Tongue (tissue), 3 donors: ENCODE data around the gene PFKFB4. TPM values are rescaled to one million over a fixed set of nuclear protein-coding genes. Genes with fewer than 3 reads are reported as not detected.
A peak's percentile ranks its signal among the peaks of the same experiment; 100 is the strongest.
"Not testable (repeated sequence)": the region's sequence is repeated elsewhere in the genome, so short reads cannot be mapped to it uniquely, and the experiment has no call there.

Source experiments
- DNase-seq: peaks from one replicate; pipeline ENCODE4 v3.0.0-alpha.2; 2015
- small RNA-seq: library from RNA; depleted of rRNA; stranded (forward); fragments of <200 nt; gene quantifications from one replicate; pipeline ENCODE3, GENCODE V24; 2014; ENCODE audit warnings: low replicate concordance
- total RNA-seq: library from RNA; depleted of rRNA; stranded (reverse); fragments of >200 nt; gene quantifications from one replicate; pipeline ENCODE4 v1.2.3, GENCODE V29; 2014

Gene PFKFB4
- total RNA-seq, 1 donor from 2014 or later, result 9.4 TPM

DNA sequence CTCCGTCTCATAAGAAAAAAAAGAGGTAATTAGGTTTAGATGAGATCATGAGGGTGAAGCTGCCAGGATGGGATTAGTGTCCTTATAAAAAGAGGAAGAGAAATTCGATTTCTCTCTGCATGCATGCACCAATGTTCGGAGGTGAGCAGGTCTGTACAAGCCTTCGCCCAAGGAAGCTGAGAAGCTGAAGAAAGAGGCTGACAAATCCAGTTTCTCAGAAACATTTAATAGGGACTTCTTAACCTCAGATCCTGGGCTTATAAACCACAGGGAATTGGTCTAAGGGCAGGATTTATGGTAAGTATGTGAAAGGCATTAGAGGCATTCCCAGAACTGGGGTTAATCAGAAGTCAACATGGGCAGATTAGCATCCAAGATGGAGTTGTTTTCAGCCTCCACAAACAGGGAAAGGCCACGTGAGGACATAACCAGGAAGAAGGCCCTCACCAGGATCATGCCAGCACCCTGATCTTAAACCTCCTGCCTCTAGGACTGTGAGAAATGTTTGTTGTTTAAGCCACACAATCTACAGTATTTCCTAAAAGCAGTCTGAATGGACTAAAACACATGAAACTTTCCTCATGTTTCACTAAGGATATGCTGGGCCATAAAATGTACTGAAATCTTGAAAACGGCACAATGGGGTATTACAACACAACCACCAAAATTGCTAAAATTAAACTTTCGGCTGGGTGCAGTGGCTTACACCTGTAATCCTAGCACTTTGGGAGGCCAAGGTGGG is 64.0 kb downstream of the PFKFB4 start:
- peak; percentile 57 for DNase-seq

- DNase-seq, result no peak
These were observed 69.7 kb downstream of the PFKFB4 start for GRCh38 chr3:48486952-48487351.

- DNase-seq, result not testable (repeated sequence)
These were observed 73.8 kb downstream of the PFKFB4 start for GRCh38 chr3:48482822-48483221.

DNA sequence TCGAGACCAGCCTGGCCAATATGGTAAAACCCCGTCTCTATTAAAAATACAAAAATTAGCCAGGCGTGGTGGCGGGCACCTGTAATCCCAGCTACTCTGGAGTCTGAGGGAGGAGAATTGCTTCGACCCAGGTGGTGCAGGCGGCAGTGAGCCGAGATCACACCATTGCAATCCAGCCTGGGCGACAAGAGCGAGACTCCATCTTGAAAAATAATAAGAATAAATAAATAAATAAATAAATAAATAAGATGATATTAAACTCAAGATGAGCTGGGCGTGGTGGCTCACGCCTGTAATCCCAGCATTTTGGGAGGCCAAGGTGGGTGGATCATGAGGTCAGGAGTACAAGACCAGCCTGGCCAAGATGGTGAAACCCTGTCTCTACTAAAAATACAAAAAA is 75.7 kb downstream of the PFKFB4 start:
- not testable (repeated sequence) for DNase-seq

- DNase-seq, result no peak
These were observed 77.7 kb downstream of the PFKFB4 start for GRCh38 chr3:48478626-48479555.

DNA sequence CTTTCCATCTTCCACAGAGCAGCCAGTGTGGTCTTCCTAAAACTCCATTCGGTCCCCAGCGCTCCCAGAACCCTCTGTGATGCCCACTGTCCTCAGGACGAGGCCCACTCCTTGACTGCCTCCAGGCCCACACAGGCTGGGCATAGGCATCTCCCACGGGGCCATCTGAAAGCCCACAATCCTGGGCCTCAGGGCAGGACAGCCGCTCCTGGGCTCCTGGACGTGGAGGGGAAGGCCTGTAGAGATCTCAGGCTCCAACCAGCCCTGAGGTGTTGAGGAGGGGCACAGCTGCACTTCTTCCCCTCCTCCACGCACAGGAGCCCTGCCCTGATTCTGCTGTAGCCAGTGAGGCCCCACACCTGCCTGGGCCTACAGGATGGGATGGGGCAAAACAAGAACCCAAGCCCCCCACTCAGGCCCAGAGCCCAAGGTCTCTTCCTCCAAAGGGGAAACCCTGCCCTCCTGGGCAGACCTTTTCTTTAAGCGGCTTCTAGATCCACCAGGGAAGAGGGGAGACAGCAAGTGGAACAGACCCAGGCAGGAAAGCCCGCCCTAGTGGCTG is 78.6 kb downstream of the PFKFB4 start:
- DNase-seq, result no peak

- no peak for DNase-seq
These were observed 80.1 kb downstream of the PFKFB4 start for GRCh38 chr3:48476426-48477053.

DNA sequence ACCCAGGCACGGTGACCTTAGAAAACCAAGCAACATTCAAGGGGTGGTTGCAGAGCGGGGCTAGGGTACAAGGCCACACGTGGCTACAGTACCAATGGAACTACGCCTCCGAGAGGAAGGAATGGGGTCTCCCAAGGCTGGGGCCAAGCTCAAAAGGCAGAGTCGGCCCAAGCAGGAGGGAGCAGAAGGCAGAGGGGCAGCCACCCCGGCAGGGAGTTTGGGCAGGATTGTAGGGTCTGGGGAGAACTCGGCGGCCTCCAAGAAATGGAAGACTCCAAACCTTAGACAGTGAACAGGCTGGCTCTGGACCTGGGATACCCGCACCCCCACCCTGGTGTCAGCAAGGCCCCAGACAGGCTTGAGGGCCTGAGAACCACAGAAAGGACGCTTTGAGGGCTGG is 81.4 kb downstream of the PFKFB4 start:
- DNase-seq, result no peak

- DNase-seq, result no peak
These were observed 82.0 kb downstream of the PFKFB4 start for GRCh38 chr3:48474619-48475018.

DNA sequence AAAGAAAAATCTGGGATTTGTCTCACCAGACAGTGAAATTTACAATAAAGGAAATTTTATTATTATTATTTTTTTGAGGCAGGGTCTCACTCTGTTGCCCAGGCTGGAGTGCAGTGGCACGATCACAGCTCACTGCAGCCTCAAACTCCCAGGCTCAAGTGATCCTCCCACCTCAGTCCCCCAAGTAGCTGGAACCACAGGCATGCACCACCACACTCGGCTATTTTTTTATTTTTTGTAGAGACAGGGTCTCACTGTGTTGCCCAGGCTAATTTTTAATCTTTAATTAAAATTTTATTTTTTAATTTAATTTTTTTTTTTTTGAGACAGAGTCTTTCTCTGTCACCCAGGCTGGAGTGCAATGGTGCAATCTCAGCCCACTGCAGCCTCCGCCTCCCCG is 82.6 kb downstream of the PFKFB4 start:
- DNase-seq, result not testable (repeated sequence)

DNA sequence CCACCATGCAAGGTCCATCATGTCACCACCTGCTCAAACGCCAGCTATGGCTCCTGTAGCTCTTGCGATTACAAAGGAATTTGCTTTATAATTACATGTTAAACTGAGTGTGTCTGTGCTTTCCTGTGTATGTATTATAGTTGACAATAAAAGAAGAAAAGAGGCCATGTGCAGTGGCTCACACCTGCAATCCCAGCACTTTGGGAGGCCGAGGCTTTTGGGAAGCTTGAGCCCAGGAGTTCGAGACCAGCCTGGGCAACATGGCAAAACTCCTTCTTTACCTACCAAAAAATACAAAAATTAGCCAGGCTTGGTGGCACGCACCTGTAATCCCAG is 83.0 kb downstream of the PFKFB4 start:
- no peak for DNase-seq

DNA sequence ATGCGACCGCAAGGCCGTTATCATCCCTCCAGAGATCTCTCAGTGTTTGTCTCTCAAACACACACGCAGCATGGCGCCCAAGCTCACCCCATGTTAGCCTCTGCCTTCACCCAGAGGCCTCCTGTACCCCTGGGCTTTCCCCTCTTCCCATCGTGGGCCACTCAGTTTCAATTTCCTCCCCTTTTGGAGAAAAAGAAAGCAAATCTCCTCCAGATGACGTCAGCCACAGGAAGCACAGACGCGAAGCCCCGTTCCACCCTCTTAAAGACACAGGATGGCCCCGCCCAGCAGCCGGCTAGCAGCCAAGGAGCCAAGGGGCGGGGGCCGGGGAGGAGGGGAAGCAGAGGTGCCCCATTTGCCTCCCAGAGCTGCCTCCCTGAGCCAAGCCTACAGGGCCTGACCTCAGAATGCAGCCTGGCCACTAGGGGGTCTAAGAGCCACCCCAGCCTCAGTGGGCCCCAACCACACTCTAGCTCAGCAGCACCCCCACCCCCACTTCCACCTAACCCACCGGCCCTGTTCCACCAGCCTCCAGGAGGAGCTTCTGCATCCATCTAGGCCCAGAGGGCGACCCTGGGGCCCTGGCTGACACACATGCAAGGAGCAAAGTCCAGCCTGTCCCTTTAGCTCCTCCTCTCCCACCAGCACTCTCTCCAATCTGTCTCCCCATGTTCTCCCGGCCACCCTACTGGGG is 83.5 kb downstream of the PFKFB4 start:
- peak; percentile 96 for DNase-seq

DNA sequence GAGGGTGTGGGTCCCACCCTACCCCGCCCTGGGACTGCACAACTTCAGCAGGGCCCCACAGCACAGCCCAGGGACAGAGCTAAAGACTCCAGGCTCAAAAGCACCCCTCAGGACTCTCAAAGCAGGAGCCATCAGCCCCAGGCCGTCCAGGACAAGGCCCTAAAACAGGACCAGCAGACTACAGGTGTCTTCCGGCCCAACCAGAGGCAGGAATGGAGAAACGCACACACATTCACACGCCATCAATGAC is 84.0 kb downstream of the PFKFB4 start:
- no peak for DNase-seq

DNA sequence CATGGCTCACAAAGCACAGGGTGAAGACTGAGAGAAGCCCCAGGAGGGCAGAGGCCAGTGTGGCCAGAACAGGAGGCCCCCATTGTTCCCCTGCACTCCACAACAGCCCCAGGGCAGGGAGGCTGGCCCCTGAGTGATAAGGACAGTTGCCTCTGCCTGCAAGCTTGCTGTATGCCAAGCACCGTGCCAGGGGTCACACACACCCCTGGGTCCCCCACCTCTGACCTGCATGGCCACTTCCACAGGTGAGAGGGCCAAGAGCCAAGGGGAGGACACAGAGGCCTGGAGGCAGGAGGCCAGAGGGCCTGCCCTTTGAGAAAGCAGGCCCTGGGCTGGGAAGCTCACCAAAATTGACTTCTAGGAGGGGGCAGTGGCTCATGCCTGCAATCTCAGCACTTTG is 86.3 kb downstream of the PFKFB4 start:
- DNase-seq, result no peak

DNA sequence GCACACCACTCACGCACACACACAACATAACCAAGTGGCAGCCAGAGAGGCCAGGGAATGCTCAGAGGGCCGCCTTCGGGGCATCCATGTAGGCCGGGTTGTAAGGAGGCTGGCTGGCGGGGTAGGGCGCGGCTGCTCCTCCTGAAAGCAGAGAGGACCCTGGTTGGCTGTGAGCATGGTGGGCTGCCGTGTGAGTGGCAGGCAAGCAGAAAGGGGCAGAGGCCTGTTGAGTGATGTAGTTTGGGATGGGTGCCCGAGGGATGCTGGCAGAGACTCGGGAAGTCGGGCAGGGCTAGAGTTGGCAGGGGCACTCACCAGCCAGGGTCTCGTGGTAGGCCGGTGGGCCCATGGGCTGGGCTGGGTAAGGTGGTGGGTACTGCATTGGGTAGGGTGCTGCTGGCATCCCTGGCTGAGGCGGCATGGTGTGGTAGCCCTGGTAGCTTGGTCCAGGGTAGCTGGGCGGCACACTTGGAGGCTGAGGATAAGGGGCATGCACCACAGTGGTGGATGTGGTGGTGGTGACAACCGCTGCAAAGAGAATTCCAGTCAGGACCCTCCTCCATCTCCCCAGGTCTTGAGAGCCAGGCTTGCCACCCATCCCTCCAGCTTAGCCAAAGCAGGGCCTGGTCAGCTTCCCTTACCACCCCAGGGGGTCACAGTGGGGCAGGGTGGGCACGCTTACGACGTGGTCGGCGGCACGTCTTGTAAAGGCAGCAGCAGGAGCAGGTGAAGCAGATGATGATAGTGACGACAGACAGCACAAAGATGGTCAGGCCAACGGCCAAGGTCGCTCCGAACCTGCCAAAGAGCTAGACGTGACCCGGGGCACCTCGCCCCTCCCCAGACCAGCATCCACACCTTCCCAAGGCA is 87.3 kb downstream of the PFKFB4 start:
- DNase-seq, result no peak

- no peak for DNase-seq
These were observed 88.3 kb downstream of the PFKFB4 start for GRCh38 chr3:48468329-48468731.

Small RNA genes within 50 kb of the gene (small RNA-seq; reads per million reads assigned to genes)
- gene MIR6823, result not detected

Other genes starting within 250 kb of the PFKFB4 start
- gene SPINK8, start 223.1 kb downstream of the PFKFB4 start, total RNA-seq, result not detected
- not detected for gene FBXW12, start 184.6 kb downstream of the PFKFB4 start, total RNA-seq
- 48.2 TPM for gene PLXNB1, start 126.7 kb downstream of the PFKFB4 start, total RNA-seq
- 11.5 TPM for gene CCDC51, start 116.7 kb downstream of the PFKFB4 start, total RNA-seq
- gene TMA7, start 116.5 kb downstream of the PFKFB4 start, total RNA-seq, result 188 TPM
- 8.7 TPM for gene ATRIP, start 110.1 kb downstream of the PFKFB4 start, total RNA-seq
- gene SHISA5, start 52.6 kb downstream of the PFKFB4 start, total RNA-seq, result 43.8 TPM
- gene UCN2, start 7.0 kb upstream of the PFKFB4 start, total RNA-seq, result 2.4 TPM
- gene COL7A1, start 38.5 kb upstream of the PFKFB4 start, total RNA-seq, result 54.8 TPM
- 465 TPM for gene UQCRC1, start 52.8 kb upstream of the PFKFB4 start, total RNA-seq
- gene TMEM89, start 65.0 kb upstream of the PFKFB4 start, total RNA-seq, result not detected
- gene SLC26A6, start 78.7 kb upstream of the PFKFB4 start, total RNA-seq, result 12.4 TPM
- gene CELSR3, start 106.1 kb upstream of the PFKFB4 start, total RNA-seq, result 0.51 TPM
- gene NCKIPSD, start 129.1 kb upstream of the PFKFB4 start, total RNA-seq, result 11.3 TPM
- gene IP6K2, start 160.4 kb upstream of the PFKFB4 start, total RNA-seq, result 62.9 TPM